Epithelial cell of prostate (primary cell): Measurements from ENCODE around the gene ARHGAP45.

Experiments used
- DNase-seq: peaks from one replicate; pipeline ENCODE4 v3.0.0-alpha.2; 2011; ENCODE audit warnings: low read depth, low spot score
- H3K27ac ChIP-seq: fragments of 450-650 bp; 2 replicates; pipeline ENCODE4 v1.5.1; 2017; ENCODE audit warnings: mild to moderate bottlenecking

ARHGAP45 gene

DNA sequence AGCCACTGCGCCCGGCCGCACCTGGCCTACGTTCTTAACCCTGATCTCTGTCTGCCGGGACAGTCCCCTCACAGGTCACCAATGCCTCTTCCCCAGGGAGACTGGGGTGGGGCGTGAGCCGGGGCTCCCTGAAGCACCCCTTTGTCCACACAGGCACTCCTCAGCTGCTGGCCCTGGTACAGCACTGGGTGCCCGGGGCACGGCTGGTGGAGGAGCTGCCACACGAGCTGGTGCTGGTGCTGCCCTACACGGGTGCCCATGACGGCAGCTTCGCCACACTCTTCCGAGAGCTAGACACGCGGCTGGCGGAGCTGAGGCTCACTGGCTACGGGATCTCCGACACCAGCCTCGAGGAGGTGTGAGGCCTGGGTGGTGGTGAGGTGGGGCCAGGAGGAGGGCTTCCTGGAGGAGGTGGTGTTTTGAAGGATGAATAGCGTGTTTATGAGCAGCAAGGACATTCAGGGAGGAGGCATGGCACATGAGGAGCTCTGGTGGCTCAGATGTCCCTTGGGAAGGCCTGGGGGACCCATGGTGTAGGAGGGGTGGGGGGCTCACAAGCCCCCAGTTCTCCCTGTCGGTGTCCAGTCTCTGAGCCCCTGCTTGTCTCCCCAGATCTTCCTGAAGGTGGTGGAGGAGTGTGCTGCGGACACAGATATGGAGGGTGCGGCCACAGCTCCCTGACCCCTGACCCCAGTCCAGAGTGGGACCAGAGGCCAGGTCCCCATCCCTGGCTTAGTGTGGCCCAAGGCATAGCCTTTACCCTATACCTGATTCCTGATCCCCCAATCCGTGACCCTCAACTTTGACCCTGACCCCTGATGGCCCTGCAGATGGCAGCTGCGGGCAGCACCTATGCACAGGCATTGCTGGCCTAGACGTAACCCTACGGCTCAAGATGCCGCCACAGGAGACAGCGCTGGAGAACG, 13.5 kb upstream of the ARHGAP45 start:
- no peak for DNase-seq
- H3K27ac ChIP-seq, result no peak overlapping the region

GRCh38 chr19:1054102-1055027, 12.6 kb upstream of the ARHGAP45 start:
- no peak for DNase-seq
- no peak overlapping the region for H3K27ac ChIP-seq

- H3K27ac ChIP-seq, result no peak overlapping the region
- no peak for DNase-seq
These were observed 11.9 kb upstream of the ARHGAP45 start for GRCh38 chr19:1055028-1055425.

GRCh38 chr19:1055886-1056620, 10.9 kb upstream of the ARHGAP45 start:
- H3K27ac ChIP-seq, result no peak overlapping the region
- no peak for DNase-seq

GRCh38 chr19:1057176-1057855, 9.7 kb upstream of the ARHGAP45 start:
- DNase-seq, result no peak

GRCh38 chr19:1058112-1058511, 8.9 kb upstream of the ARHGAP45 start:
- H3K27ac ChIP-seq, result no peak overlapping the region
- DNase-seq, result no peak

More at GRCh38 chr19:1057176-1057855, 9.7 kb upstream of the ARHGAP45 start:
- no peak overlapping the region for H3K27ac ChIP-seq

GRCh38 chr19:1060689-1061088, 6.3 kb upstream of the ARHGAP45 start:
- no peak overlapping the region for H3K27ac ChIP-seq

GRCh38 chr19:1061987-1062386, 5.0 kb upstream of the ARHGAP45 start:
- no peak overlapping the region for H3K27ac ChIP-seq
- DNase-seq, result no peak

More at GRCh38 chr19:1060689-1061088, 6.3 kb upstream of the ARHGAP45 start:
- no peak for DNase-seq

GRCh38 chr19:1062387-1063029, 4.5 kb upstream of the ARHGAP45 start:
- no peak for DNase-seq
- H3K27ac ChIP-seq, result no peak overlapping the region

GRCh38 chr19:1063030-1063908, 3.7 kb upstream of the ARHGAP45 start:
- no peak overlapping the region for H3K27ac ChIP-seq
- DNase-seq, result no peak

DNA sequence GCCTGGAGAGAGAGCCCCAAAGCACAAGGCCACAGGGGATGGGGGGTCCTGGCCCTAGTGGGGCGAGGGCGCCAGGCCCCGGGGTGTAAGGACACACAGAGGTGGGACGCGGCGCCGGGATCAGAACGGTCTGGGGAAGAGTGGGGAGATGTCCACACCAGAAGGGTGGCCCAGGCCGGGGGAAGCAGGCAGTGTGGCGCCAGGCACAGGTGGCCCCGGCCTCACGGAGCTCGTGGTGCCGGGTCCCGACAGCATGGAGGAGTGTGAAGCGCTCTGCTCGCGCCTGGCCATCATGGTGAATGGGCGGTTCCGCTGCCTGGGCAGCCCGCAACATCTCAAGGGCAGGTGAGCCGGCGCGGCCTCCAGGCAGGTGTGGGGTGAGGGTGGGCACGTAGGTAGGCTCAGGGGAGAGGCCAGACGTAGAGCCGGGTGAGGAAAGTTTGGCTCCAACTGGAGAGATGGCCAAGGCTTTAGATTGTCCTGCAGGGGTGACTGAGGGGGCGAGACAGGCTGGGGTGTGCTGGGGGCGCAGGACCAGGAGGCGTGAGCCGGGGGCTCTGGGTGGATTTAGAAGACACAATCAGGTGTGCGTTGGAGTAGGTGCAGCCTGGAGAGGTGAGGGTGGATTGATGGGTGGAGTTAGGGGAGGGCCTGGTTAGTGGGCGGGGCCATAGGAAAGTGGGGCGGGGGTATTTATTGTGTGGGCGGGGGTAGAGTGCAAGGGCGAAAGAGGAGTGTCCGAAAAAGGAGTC, 2.9 kb upstream of the ARHGAP45 start:
- DNase-seq, result no peak
- H3K27ac ChIP-seq, result no peak overlapping the region

DNA sequence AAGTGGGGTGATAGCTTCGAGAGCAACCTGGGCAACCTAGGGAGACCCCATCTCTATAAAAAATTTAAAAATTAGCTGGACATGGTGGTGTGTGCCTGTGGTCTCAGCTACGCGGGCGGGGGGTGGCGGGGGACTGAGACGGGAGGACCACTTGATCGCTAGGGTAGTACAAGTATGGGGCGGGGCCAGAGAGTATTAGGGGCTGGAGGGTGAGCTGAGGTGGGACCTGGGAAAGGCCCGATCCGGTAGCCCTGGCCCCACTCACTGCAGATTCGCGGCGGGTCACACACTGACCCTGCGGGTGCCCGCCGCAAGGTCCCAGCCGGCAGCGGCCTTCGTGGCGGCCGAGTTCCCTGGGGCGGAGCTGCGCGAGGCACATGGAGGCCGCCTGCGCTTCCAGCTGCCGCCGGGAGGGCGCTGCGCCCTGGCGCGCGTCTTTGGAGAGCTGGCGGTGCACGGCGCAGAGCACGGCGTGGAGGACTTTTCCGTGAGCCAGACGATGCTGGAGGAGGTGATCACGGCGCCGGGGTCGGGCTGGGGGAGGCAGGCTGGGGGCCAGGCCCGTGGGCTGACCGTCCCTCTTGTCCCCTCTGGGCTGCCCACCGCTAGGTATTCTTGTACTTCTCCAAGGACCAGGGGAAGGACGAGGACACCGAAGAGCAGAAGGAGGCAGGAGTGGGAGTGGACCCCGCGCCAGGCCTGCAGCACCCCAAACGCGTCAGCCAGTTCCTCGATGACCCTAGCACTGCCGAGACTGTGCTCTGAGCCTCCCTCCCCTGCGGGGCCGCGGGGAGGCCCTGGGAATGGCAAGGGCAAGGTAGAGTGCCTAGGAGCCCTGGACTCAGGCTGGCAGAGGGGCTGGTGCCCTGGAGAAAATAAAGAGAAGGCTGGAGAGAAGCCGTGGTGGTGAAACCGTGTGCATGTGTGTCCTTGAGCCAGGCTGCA, 2.0 kb upstream of the ARHGAP45 start:
- no peak for DNase-seq
- H3K27ac ChIP-seq, result no peak overlapping the region

- no peak for DNase-seq
- H3K27ac ChIP-seq, result no peak overlapping the region
These were observed 1.3 kb upstream of the ARHGAP45 start for GRCh38 chr19:1065606-1066109.

GRCh38 chr19:1066251-1066747, 668 bp upstream of the ARHGAP45 start:
- DNase-seq, result no peak
- H3K27ac ChIP-seq, result no peak overlapping the region

- no peak overlapping the region for H3K27ac ChIP-seq
- no peak for DNase-seq
These were observed 482 bp downstream of the ARHGAP45 start for GRCh38 chr19:1067341-1067957.
